ENCODE data around the gene APC2.

DNA sequence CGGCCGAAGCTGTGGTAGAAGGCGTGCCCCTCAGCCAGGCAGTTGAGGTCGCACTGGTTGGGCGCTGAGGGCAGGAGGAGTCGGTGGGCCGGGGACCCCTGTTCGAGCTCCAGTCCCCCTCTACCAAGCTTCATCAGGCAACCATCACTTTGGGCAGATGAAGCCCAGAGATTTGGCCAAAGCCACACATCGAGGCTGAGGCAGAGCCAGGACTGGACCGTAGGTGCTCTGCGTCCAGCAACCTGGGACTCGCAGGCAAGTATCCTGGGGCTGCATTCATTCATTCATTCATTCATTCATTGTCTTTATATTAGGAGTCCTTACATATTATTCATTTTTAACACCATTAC lies 58.6 kb downstream of the APC2 start:
- TF ChIP-seq, protein P1, sequence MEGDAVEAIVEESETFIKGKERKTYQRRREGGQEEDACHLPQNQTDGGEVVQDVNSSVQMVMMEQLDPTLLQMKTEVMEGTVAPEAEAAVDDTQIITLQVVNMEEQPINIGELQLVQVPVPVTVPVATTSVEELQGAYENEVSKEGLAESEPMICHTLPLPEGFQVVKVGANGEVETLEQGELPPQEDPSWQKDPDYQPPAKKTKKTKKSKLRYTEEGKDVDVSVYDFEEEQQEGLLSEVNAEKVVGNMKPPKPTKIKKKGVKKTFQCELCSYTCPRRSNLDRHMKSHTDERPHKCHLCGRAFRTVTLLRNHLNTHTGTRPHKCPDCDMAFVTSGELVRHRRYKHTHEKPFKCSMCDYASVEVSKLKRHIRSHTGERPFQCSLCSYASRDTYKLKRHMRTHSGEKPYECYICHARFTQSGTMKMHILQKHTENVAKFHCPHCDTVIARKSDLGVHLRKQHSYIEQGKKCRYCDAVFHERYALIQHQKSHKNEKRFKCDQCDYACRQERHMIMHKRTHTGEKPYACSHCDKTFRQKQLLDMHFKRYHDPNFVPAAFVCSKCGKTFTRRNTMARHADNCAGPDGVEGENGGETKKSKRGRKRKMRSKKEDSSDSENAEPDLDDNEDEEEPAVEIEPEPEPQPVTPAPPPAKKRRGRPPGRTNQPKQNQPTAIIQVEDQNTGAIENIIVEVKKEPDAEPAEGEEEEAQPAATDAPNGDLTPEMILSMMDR (IDR thresholded peaks at IDR 0.05), result no peak
- TF ChIP-seq ZNF232 (CRISPR knock-in tag; IDR thresholded peaks at IDR 0.05) (no peak), ETV6 (CRISPR knock-in tag; IDR thresholded peaks at IDR 0.05) (no peak), SP1 (CRISPR knock-in tag; conservative IDR thresholded peaks at IDR 0.05) (no peak)

Data from WTC11 (cell line).